Esophagus muscularis mucosa (tissue), 4 donors: ENCODE results near the gene VPS13D. TPM values are rescaled to one million over a fixed set of nuclear protein-coding genes. Genes with fewer than 3 reads are reported as not detected.
A peak's percentile ranks its signal among the peaks of the same experiment; 100 is the strongest.

Experiments
- DNase-seq: peaks from one replicate; pipeline ENCODE4 v3.0.0-alpha.2; 2017; ENCODE audit errors: extremely low spot score
- H3K27ac ChIP-seq, 4 donors: fragments of 200-600 bp; sonication (generic); replicated peaks in 1 of 4; 1 replicate in 3 of 4; 2 replicates in 1 of 4; pipeline ENCODE4 v1.5.1; 2016 to 2019; ENCODE audit warnings: mild to moderate bottlenecking in 1 of 4
- H3K27me3 ChIP-seq, 4 donors: fragments of 200-600 bp; sonication (generic); one replicate each; pipeline versions ENCODE4 v1.5.1 to v1.6.0; 2016 to 2019
- H3K36me3 ChIP-seq, 4 donors: fragments of 200-600 bp; sonication (generic); one replicate each; pipeline ENCODE4 v1.5.1; 2016 to 2019
- H3K4me1 ChIP-seq, 4 donors: fragments of 200-600 bp; sonication (generic); one replicate each; pipeline ENCODE4 v1.5.1; 2016 to 2019
- H3K4me3 ChIP-seq, 4 donors: fragments of 200-600 bp; sonication (generic); 1 replicate in 2 of 4; 2 replicates in 2 of 4; pipeline ENCODE4 v1.5.1; 2016 to 2019; ENCODE audit warnings: mild to moderate bottlenecking in 4 of 4, moderate library complexity in 1 of 4
- H3K9me3 ChIP-seq, 4 donors: fragments of 200-600 bp; sonication (generic); 1 replicate in 3 of 4; 2 replicates in 1 of 4; pipeline ENCODE4 v1.5.1; 2016 to 2019
- EP300 ChIP-seq: sonication (generic); formaldehyde crosslinking; IDR thresholded peaks from one replicate; pipeline ENCODE4 v1.6.1; 2017; ENCODE audit warnings: antibody characterized with exemption
- POLR2A ChIP-seq: fragments of 450-650 bp; IDR thresholded peaks from one replicate; pipeline ENCODE4 v1.6.1; 2017; ENCODE audit warnings: antibody characterized with exemption, moderate library complexity, mild to moderate bottlenecking, low read depth
- POLR2AphosphoS5 ChIP-seq, 2 donors: sonication (generic); formaldehyde crosslinking; IDR thresholded peaks; one replicate each; pipeline ENCODE4 v1.6.1; 2017; ENCODE audit warnings: antibody characterized with exemption in 2 of 2
- WGBS: methylation state at CpG from one replicate; pipeline ENCODE4 v1.1.5; 2018; 5-methylcytosine and 5-hydroxymethylcytosine counted together
- intact Hi-C: fragments of 100-400 bp; cut with DNase I; formaldehyde crosslinking; loops from one replicate; pipeline ENCODE4 v1.15.1; 2023
- total RNA-seq, 4 donors: library from RNA; depleted of rRNA; stranded (reverse); fragments of >200 nt; gene quantifications; one replicate each; pipeline versions ENCODE4 v1.1.0 to v1.2.1, GENCODE V29; 2016
- TF ChIP-seq, protein P1 (sequence below), 3 experiments: fragments of 200-600 bp in 2 of 3; fragments of 450-650 bp in 1 of 3; sonication (generic) in 2 of 3; IDR thresholded peaks; one replicate each; pipeline ENCODE4 v1.5.1; 2017 to 2019; ENCODE audit warnings: antibody characterized with exemption in 3 of 3, mild to moderate bottlenecking in 2 of 3, moderate library complexity in 1 of 3

VPS13D gene
- total RNA-seq, 4 donors from 2014 or later, result 67.8 to 93.3 (median 85.4) TPM

GRCh38 chr1:12441414-12442105, 211.7 kb downstream of the VPS13D start:
- no peak for DNase-seq
- Histone ChIP-seq H3K4me1 (peaks cover 23 to 54% (median 49%) of the 10 kb centered on the region in 4 donors), H3K27ac (no peak overlapping the region), H3K36me3 (peaks cover 0 to 25% (median 12%) of the 10 kb centered on the region in 4 donors), H3K9me3 (no peaks in the 10 kb centered on the region), H3K4me3 (no peak overlapping the region), H3K27me3 (no peaks in the 10 kb centered on the region)
- intact Hi-C loops, result no loop called here
- TF ChIP-seq, protein P1, sequence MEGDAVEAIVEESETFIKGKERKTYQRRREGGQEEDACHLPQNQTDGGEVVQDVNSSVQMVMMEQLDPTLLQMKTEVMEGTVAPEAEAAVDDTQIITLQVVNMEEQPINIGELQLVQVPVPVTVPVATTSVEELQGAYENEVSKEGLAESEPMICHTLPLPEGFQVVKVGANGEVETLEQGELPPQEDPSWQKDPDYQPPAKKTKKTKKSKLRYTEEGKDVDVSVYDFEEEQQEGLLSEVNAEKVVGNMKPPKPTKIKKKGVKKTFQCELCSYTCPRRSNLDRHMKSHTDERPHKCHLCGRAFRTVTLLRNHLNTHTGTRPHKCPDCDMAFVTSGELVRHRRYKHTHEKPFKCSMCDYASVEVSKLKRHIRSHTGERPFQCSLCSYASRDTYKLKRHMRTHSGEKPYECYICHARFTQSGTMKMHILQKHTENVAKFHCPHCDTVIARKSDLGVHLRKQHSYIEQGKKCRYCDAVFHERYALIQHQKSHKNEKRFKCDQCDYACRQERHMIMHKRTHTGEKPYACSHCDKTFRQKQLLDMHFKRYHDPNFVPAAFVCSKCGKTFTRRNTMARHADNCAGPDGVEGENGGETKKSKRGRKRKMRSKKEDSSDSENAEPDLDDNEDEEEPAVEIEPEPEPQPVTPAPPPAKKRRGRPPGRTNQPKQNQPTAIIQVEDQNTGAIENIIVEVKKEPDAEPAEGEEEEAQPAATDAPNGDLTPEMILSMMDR (IDR thresholded peaks at IDR 0.05), result no peak
- TF ChIP-seq EP300, result no peak
- TF ChIP-seq POLR2A, result no peak
- TF ChIP-seq POLR2AphosphoS5 (IDR thresholded peaks at IDR 0.05), result no peak
- WGBS, result 65% methylated on average over 7 of the region's 7 CpGs

- no peak for TF ChIP-seq POLR2A
- no peak for TF ChIP-seq POLR2AphosphoS5 (IDR thresholded peaks at IDR 0.05)
- no peak for TF ChIP-seq EP300
- TF ChIP-seq, protein P1 (IDR thresholded peaks at IDR 0.05), result no peak
- no peaks in the 10 kb centered on the region for H3K9me3 ChIP-seq
- DNase-seq, result no peak
- no peak overlapping the region for H3K4me3 ChIP-seq
- peaks cover 0 to 25% (median 12%) of the 10 kb centered on the region in 4 donors for H3K36me3 ChIP-seq
- intact Hi-C loops, result no loop called here
- WGBS, result 84% methylated on average over 1 of the region's 1 CpG
- H3K27ac ChIP-seq, result no peak overlapping the region
- H3K27me3 ChIP-seq, result no peaks in the 10 kb centered on the region
- peaks cover 23 to 54% (median 49%) of the 10 kb centered on the region in 4 donors for H3K4me1 ChIP-seq
These were observed 212.4 kb downstream of the VPS13D start for GRCh38 chr1:12442217-12442616.

DNA sequence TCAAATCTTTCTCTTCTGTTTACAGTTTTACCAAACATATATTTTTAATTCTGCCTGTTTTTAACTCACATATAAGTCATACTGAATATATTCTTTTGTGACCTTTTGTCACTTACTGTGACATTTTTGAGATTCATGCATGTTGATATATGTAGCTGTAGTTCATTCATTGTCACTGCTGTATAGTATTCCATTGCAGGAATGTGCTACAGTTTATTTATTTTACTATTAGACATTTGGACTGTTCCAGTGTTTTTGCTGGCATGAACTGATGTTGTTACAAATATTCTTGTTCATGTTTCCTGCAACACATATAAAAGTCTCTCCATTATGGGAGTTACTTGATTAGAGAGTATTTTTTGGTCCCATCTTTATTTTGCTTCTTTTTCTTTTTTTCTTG, 213.3 kb downstream of the VPS13D start:
- DNase-seq, result no peak
- Histone ChIP-seq H3K4me3 (no peak overlapping the region), H3K27ac (no peak overlapping the region), H3K36me3 (peaks cover 0 to 25% (median 12%) of the 10 kb centered on the region in 4 donors), H3K9me3 (no peaks in the 10 kb centered on the region), H3K27me3 (no peaks in the 10 kb centered on the region), H3K4me1 (peaks cover 31 to 54% (median 49%) of the 10 kb centered on the region in 4 donors)
- intact Hi-C loops, result no loop called here
- TF ChIP-seq, protein P1 (IDR thresholded peaks at IDR 0.05), result no peak
- no peak for TF ChIP-seq POLR2A
- TF ChIP-seq POLR2AphosphoS5 (IDR thresholded peaks at IDR 0.05), result no peak
- no peak for TF ChIP-seq EP300

DNA sequence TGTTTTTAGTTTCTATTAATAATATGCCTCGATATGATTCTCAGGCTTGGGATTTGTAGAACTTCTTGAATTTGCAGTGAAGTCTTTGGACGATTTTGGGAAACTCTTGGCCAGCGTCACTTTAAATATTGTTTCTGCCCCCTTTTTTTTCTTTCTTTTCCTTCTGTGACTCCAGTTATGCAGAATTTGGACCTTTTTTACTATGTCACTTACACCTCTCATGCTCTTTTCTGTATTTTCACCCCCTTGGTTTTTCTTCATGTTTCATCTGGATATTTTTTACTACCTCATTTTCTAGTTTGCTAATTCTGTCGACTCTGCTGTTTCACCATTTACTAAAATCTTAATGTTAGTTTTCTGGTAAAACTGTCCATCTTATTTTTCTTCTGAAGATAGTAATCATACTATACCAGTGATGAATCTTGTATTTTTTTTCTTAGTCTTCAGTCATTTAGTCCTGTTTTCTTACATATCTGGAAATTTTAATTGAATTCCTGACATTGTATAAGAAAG, 214.6 kb downstream of the VPS13D start:
- Histone ChIP-seq H3K9me3 (no peaks in the 10 kb centered on the region), H3K36me3 (peaks cover 0 to 25% (median 7%) of the 10 kb centered on the region in 4 donors), H3K27ac (peak overlapping the region in 1 of 4 donors; percentile 87), H3K4me1 (peaks cover 33 to 54% (median 49%) of the 10 kb centered on the region in 4 donors), H3K4me3 (no peak overlapping the region), H3K27me3 (no peaks in the 10 kb centered on the region)
- intact Hi-C loops, result no loop called here
- 94% methylated on average over 4 of the region's 4 CpGs for WGBS
- DNase-seq, result no peak
- TF ChIP-seq POLR2AphosphoS5 (IDR thresholded peaks at IDR 0.05) (no peak), EP300 (no peak), POLR2A (no peak)
- TF ChIP-seq, protein P1 (IDR thresholded peaks at IDR 0.05), result no peak
